OCI-LY7 (cell line): ENCODE measurements around the gene NFKB2. TPM values are rescaled to one million over a fixed set of nuclear protein-coding genes. Genes with fewer than 3 reads are reported as not detected.

Experiments
- BruUV-seq: library from RNA; stranded (reverse); fragments of 400-500 nt; replicated peaks from 2 replicates; lab custom pipeline; 2021; lab: Mats Ljungman, UMichigan
- CTCF ChIA-PET: fragments of 300-600 bp; sonication (Branson Sonifier 250); formaldehyde crosslinking; loops from one replicate; lab custom pipeline; 2022; ENCODE audit warnings: antibody characterized with exemption; ENCODE audit not compliant: unreplicated experiment; lab: Charles Lee
- POLR2A ChIA-PET: fragments of 300-600 bp; sonication (Branson Sonifier 250); formaldehyde crosslinking; loops from one replicate; lab custom pipeline; 2022; ENCODE audit warnings: antibody characterized with exemption; lab: Charles Lee
- DNase-seq: peaks from one replicate; pipeline ENCODE4 v3.0.0-alpha.2; 2015; ENCODE audit warnings: low spot score
- H2AFZ ChIP-seq: fragments of 200-600 bp; sonication (generic), shearing (Covaris generic); 2 replicates; pipeline ENCODE4 v1.6.1; 2014; ENCODE audit warnings: mild to moderate bottlenecking, antibody characterized with exemption, low read length, moderate library complexity
- H3K27ac ChIP-seq: fragments of 200-600 bp; sonication (generic); 2 replicates; pipeline ENCODE4 v1.5.1; 2014; ENCODE audit warnings: mixed run types, low read depth, mild to moderate bottlenecking, moderate library complexity, low read length, inconsistent platforms; ENCODE audit not compliant: poor library complexity, severe bottlenecking
- H3K36me3 ChIP-seq: fragments of 200-600 bp; sonication (generic); 2 replicates; pipeline ENCODE4 v1.6.1; 2014; ENCODE audit warnings: mild to moderate bottlenecking, antibody characterized with exemption, low read length, moderate library complexity, mixed read lengths; ENCODE audit not compliant: insufficient read depth
- H3K4me1 ChIP-seq: fragments of 200-600 bp; sonication (generic); 2 replicates; pipeline ENCODE4 v1.5.1; 2014; ENCODE audit warnings: mild to moderate bottlenecking, low read length; ENCODE audit not compliant: insufficient read depth, poor library complexity, severe bottlenecking
- H3K4me2 ChIP-seq: fragments of 200-600 bp; sonication (generic); 2 replicates; pipeline ENCODE4 v1.6.1; 2014; ENCODE audit warnings: mild to moderate bottlenecking, low read length
- H3K4me3 ChIP-seq: fragments of 200-600 bp; sonication (generic); 2 replicates; pipeline ENCODE4 v1.5.1; 2014; ENCODE audit warnings: mild to moderate bottlenecking, low read depth, low read length; ENCODE audit not compliant: poor library complexity, severe bottlenecking
- H3K79me2 ChIP-seq: fragments of 200-600 bp; sonication (generic); 2 replicates; pipeline ENCODE4 v1.6.1; 2016; ENCODE audit warnings: low read depth, mild to moderate bottlenecking, low read length, moderate library complexity, mixed read lengths; ENCODE audit not compliant: insufficient read depth
- H3K9me2 ChIP-seq: fragments of 200-600 bp; sonication (generic); 2 replicates; pipeline ENCODE4 v1.6.1; 2016; ENCODE audit warnings: mild to moderate bottlenecking, low read length, mixed read lengths; ENCODE audit not compliant: insufficient read depth
- H3K9me3 ChIP-seq: fragments of 200-600 bp; sonication (generic); 2 replicates; pipeline ENCODE4 v1.6.1; 2014; ENCODE audit warnings: mild to moderate bottlenecking, mixed run types, low read length, mixed read lengths
- H4K20me1 ChIP-seq: fragments of 200-600 bp; sonication (generic); 2 replicates; pipeline ENCODE4 v1.6.1; 2014; ENCODE audit warnings: mild to moderate bottlenecking, antibody characterized with exemption, low read length, moderate library complexity, mixed read lengths; ENCODE audit not compliant: insufficient read depth
- CTCF ChIP-seq: fragments of 200-600 bp; sonication (generic); conservative IDR thresholded peaks from 2 replicates; pipeline ENCODE4 v1.5.1; 2014; ENCODE audit warnings: mild to moderate bottlenecking, antibody characterized with exemption, low read length, moderate library complexity, mixed read lengths
- EZH2phosphoT487 ChIP-seq: fragments of 200-600 bp; sonication (generic); IDR thresholded peaks from 2 replicates; pipeline ENCODE4 v1.6.1; 2018; ENCODE audit warnings: low read depth, borderline replicate concordance, mild to moderate bottlenecking, mixed run types, antibody characterized with exemption, low read length, moderate library complexity, mixed read lengths
- intact Hi-C: fragments of 100-400 bp; cut with micrococcal nuclease; formaldehyde crosslinking; loops from one replicate; pipeline ENCODE4 v1.10.0; 2022; ENCODE audit not compliant: unreplicated experiment
- total RNA-seq, 2 experiments: library from RNA; depleted of rRNA in 1 of 2; stranded (reverse); fragments of >200 nt in 1 of 2; shearing (Covaris generic) in 1 of 2; gene quantifications; 2 replicates each; pipeline ENCODE4 v1.2.3, GENCODE V29; 2014 to 2022

The NFKB2 gene
- total RNA-seq, 2 experiments from 2014 or later, result 47.1 to 67.3 TPM

- BruUV-seq, result no TSS peak
- POLR2A ChIA-PET, result no interaction called here
- Histone ChIP-seq H3K4me1 (peaks cover 19% of the 10 kb centered on the region), H3K4me3 (no peak overlapping the region), H4K20me1 (no peaks in the 10 kb centered on the region), H2AFZ (no peak overlapping the region), H3K9me3 (no peaks in the 10 kb centered on the region), H3K4me2 (no peak overlapping the region), H3K36me3 (no peaks in the 10 kb centered on the region), H3K27ac (no peak overlapping the region), H3K9me2 (no peaks in the 10 kb centered on the region), H3K79me2 (no peaks in the 10 kb centered on the region)
- no peak for DNase-seq
- CTCF ChIA-PET, result no interaction called here
- intact Hi-C loops, result no loop called here
- TF ChIP-seq CTCF, result no peak
- no peak for TF ChIP-seq EZH2phosphoT487
Observed at GRCh38 chr10:102444851-102445250, 49.3 kb downstream of the NFKB2 start.

GRCh38 chr10:102449321-102450123 lies 54.0 kb downstream of the NFKB2 start:
- intact Hi-C loops, result loop anchor here (1.0 to 5.0 kb wide), 5 partner anchors 12 to 198 kb away; partner anchors contain the start of genes ACTR1A, CUEDC2 and SUFU
- Histone ChIP-seq H3K9me3 (no peaks in the 10 kb centered on the region), H3K4me2 (peak overlapping the region; percentile 75), H3K36me3 (peaks cover 30% of the 10 kb centered on the region), H3K27ac (peak overlapping the region; percentile 83), H3K79me2 (peaks cover 13% of the 10 kb centered on the region), H3K4me1 (peaks cover 33% of the 10 kb centered on the region), H3K4me3 (peak overlapping the region; percentile 96), H2AFZ (peak overlapping the region; percentile 95), H4K20me1 (no peaks in the 10 kb centered on the region), H3K9me2 (no peaks in the 10 kb centered on the region)
- ChIA-PET CTCF (interaction anchor here (0.7 to 0.8 kb wide), 3 partner anchors 14 to 106 kb away, joined by 3 to 4 read pairs (median 4); no protein-coding TSS in a partner anchor), POLR2A (interaction anchor here (0.7 to 4.3 kb wide), 14 partner anchors 8 to 717 kb away, joined by 3 to 49 read pairs (median 4); no protein-coding TSS in a partner anchor)
- peak; percentile 91 for DNase-seq
- no peak for TF ChIP-seq EZH2phosphoT487
- no peak for TF ChIP-seq CTCF
- BruUV-seq, result TSS peak; percentile 84

GRCh38 chr10:102450124-102450373 lies 54.5 kb downstream of the NFKB2 start:
- CTCF ChIA-PET, result interaction anchor here (0.7 to 0.8 kb wide), 2 partner anchors 17 to 106 kb away, joined by 3 to 4 read pairs; no protein-coding TSS in a partner anchor
- BruUV-seq, result TSS peak; percentile 54
- H3K79me2 ChIP-seq, result peaks cover 13% of the 10 kb centered on the region
- H3K9me3 ChIP-seq, result no peaks in the 10 kb centered on the region
- POLR2A ChIA-PET, result interaction anchor here (0.7 to 4.3 kb wide), 12 partner anchors 8 to 716 kb away, joined by 3 to 49 read pairs (median 4); no protein-coding TSS in a partner anchor
- H3K4me3 ChIP-seq, result peak overlapping the region; percentile 96
- H3K4me2 ChIP-seq, result peak overlapping the region; percentile 75
- peaks cover 30% of the 10 kb centered on the region for H3K36me3 ChIP-seq
- TF ChIP-seq EZH2phosphoT487, result no peak
- TF ChIP-seq CTCF, result no peak
- H3K27ac ChIP-seq, result peak overlapping the region; percentile 83
- no peaks in the 10 kb centered on the region for H3K9me2 ChIP-seq
- no peaks in the 10 kb centered on the region for H4K20me1 ChIP-seq
- peak overlapping the region; percentile 95; the same call in 1 of the 2 replicates for H2AFZ ChIP-seq
- DNase-seq, result no peak
- intact Hi-C loops, result loop anchor here (1.0 to 5.0 kb wide), 5 partner anchors 11 to 197 kb away; partner anchors contain the start of genes ACTR1A, CUEDC2 and SUFU
- H3K4me1 ChIP-seq, result peaks cover 33% of the 10 kb centered on the region
